Lung (tissue), 12 donors: ENCODE data around the gene CAPN1. TPM values are rescaled to one million over a fixed set of nuclear protein-coding genes. Genes with fewer than 3 reads are reported as not detected.
A peak's percentile ranks its signal among the peaks of the same experiment; 100 is the strongest.

ENCODE experiments used
- ATAC-seq: fragments of 200-7000 bp; cut with Tn5 transposase; one replicate; pipeline ENCODE4 v1.9.1; 2020; ENCODE audit warnings: moderate number of reproducible peaks; ENCODE audit not compliant: insufficient read depth, low FRiP score
- DNase-seq, 3 donors: peaks; one replicate each; pipeline ENCODE4 v3.0.0-alpha.2; 2013 to 2017
- H3K27ac ChIP-seq, 2 donors: one replicate each; pipeline ENCODE4 v1.5.1; 2013; ENCODE audit warnings: mild to moderate bottlenecking in 2 of 2, moderate library complexity in 2 of 2, control low read depth in 1 of 2, inconsistent platforms in 1 of 2, low read depth in 1 of 2, low read length in 1 of 2
- H3K27me3 ChIP-seq, 3 donors: one replicate each; pipeline ENCODE4 v1.5.1; 2013; ENCODE audit warnings: low read length in 2 of 3; ENCODE audit not compliant: control insufficient read depth in 3 of 3, insufficient read depth in 3 of 3
- H3K36me3 ChIP-seq, 4 donors: one replicate each; pipeline ENCODE4 v1.5.1; 2013; ENCODE audit warnings: low read length in 4 of 4, mild to moderate bottlenecking in 1 of 4, moderate library complexity in 1 of 4; ENCODE audit not compliant: control insufficient read depth in 4 of 4, insufficient read depth in 4 of 4
- H3K4me1 ChIP-seq, 5 donors: one replicate each; pipeline ENCODE4 v1.5.1; 2013; ENCODE audit warnings: low read length in 5 of 5, mild to moderate bottlenecking in 2 of 5, moderate library complexity in 1 of 5; ENCODE audit not compliant: control insufficient read depth in 5 of 5, insufficient read depth in 5 of 5
- H3K4me3 ChIP-seq: one replicate; pipeline ENCODE4 v1.5.1; 2013; ENCODE audit warnings: mild to moderate bottlenecking, control low read depth, moderate library complexity
- H3K9ac ChIP-seq, 2 donors: one replicate each; pipeline ENCODE4 v1.5.1; 2013; ENCODE audit warnings: low read length in 2 of 2, control low read depth in 1 of 2; ENCODE audit not compliant: insufficient read depth in 1 of 2
- H3K9me3 ChIP-seq, 4 donors: one replicate each; pipeline ENCODE4 v1.5.1; 2013; ENCODE audit warnings: low read length in 3 of 4, mild to moderate bottlenecking in 1 of 4, moderate library complexity in 1 of 4; ENCODE audit not compliant: control insufficient read depth in 4 of 4, insufficient read depth in 3 of 4
- CTCF ChIP-seq: IDR thresholded peaks from 2 replicates; pipeline ENCODE4 v1.5.1; 2012; ENCODE audit warnings: mild to moderate bottlenecking; ENCODE audit errors: control extremely low read depth, extremely low read depth
- WGBS, 2 donors: extraction: QIAGEN DNeasy Blood & Tissue Kit; methylation state at CpG; one replicate each; pipeline ENCODE4 v1.1.7; 2013; 5-methylcytosine and 5-hydroxymethylcytosine counted together
- polyA plus RNA-seq, 2 donors: library from polyadenylated mRNA; stranded (reverse); fragments of 200-250 nt; gene quantifications; one replicate each; pipeline ENCODE4 v1.2.1, GENCODE V29; 2013
- total RNA-seq, 2 donors: library from RNA; depleted of rRNA in 1 of 2; stranded (reverse); fragments of >200 nt in 1 of 2; gene quantifications; one replicate each; pipeline ENCODE4 v1.2.1, GENCODE V29; 2014 to 2021
- donor health status: control.
- donor health status: control.
- donor health status: Bipolar disorder and iron deficiency.
- donor health status: healthy.
- donor health status: DM: yes; HTN: yes; CAD: no.

CAPN1 gene
- total and polyA plus RNA-seq, 4 donors: 106 to 265 (median 136) TPM

- peaks cover 18 to 41% (median 35%) of the 10 kb centered on the region in 4 donors for H3K36me3 ChIP-seq
- ATAC-seq: no peak
- peak overlapping the region; percentile 95 for H3K4me3 ChIP-seq
- peak; percentile 37 to 66 (median 48) for DNase-seq
- H3K9me3 ChIP-seq: no peaks in the 10 kb centered on the region
- no peaks in the 10 kb centered on the region for H3K27me3 ChIP-seq
- WGBS, 2 donors: 1 to 2% methylated on average over 20 of the region's 20 CpGs
- H3K4me1 ChIP-seq: peaks cover 0 to 20% (median 12%) of the 10 kb centered on the region in 5 donors
- H3K27ac ChIP-seq: peak overlapping the region; percentile 96 to 98
- H3K9ac ChIP-seq: peak overlapping the region; percentile 92 to 96
- TF ChIP-seq CTCF: no peak
Observed at GRCh38 chr11:65133724-65134123, 48.0 kb upstream of the CAPN1 start.

- Histone ChIP-seq H3K9me3 (no peaks in the 10 kb centered on the region), H3K9ac (peak within 1 kb of the TSS; percentile 92 to 96), H3K27me3 (no peaks in the 10 kb centered on the region), H3K36me3 (peaks cover 13 to 36% (median 31%) of the 10 kb centered on the region in 4 donors), H3K4me1 (peaks cover 0 to 20% (median 12%) of the 10 kb centered on the region in 5 donors), H3K27ac (peak within 1 kb of the TSS; percentile 96 to 98), H3K4me3 (peak within 1 kb of the TSS; percentile 95)
- TF ChIP-seq CTCF: no peak
- WGBS, 2 donors: 0% methylated on average over 58 to 60 of the region's 60 CpGs
- ATAC-seq: peak; percentile 87
- peak; percentile 90 to 95 (median 93) for DNase-seq
Observed at GRCh38 chr11:65134240-65134951, 47.3 kb upstream of the CAPN1 start, which contains the start of gene SYVN1. TSS of gene SYVN1 (minus strand) at chr11:65134519. CDS start at chr11:65133601, 918 bp downstream.

GRCh38 chr11:65134952-65135632 lies 46.6 kb upstream of the CAPN1 start:
- peaks cover 7 to 29% (median 25%) of the 10 kb centered on the region in 4 donors for H3K36me3 ChIP-seq
- H3K27ac ChIP-seq: peak overlapping the region; percentile 96 to 98
- H3K4me3 ChIP-seq: peak overlapping the region; percentile 95
- H3K9ac ChIP-seq: peak overlapping the region; percentile 92 to 96
- 2 to 3% methylated on average over 24 of the region's 24 CpGs for WGBS, 2 donors
- DNase-seq: peak; percentile 91 to 97 (median 97)
- TF ChIP-seq CTCF: no peak
- no peaks in the 10 kb centered on the region for H3K9me3 ChIP-seq
- peak; percentile 86 for ATAC-seq
- peaks cover 0 to 20% (median 12%) of the 10 kb centered on the region in 5 donors for H3K4me1 ChIP-seq
- H3K27me3 ChIP-seq: no peaks in the 10 kb centered on the region
